ENCODE measurements around the gene SLC7A1. TPM values are rescaled to one million over a fixed set of nuclear protein-coding genes. Genes with fewer than 3 reads are reported as not detected.

SLC7A1 gene
- total and polyA plus RNA-seq, 8 donors, result 5.2 to 143 (median 32.9) TPM

GRCh38 chr13:29502391-29503008, 93.0 kb downstream of the SLC7A1 start:
- TF ChIP-seq CTCF (IDR thresholded peaks at IDR 0.05), result no peak
- Histone ChIP-seq H3K9me3 (no peaks in the 10 kb centered on the region), H3K4me1 (peaks cover 0 to 8% (median 3%) of the 10 kb centered on the region in 3 donors), H3K27me3 (no peaks in the 10 kb centered on the region), H3K36me3 (no peaks in the 10 kb centered on the region), H3K4me3 (no peak overlapping the region), H3K27ac (no peak overlapping the region)
- ATAC-seq (no peak), DNase-seq (no peak), FAIRE-seq (no peak)
- WGBS, 2 donors, result 87 to 89% methylated on average over 12 to 13 of the region's 13 CpGs
- intact Hi-C loops (cut with DNase I), result loop anchor here in 1 of 3 donors (10.0 kb wide), 1 partner anchor 612 kb away; no protein-coding TSS in a partner anchor

GRCh38 chr13:29501674-29502073, 93.8 kb downstream of the SLC7A1 start:
- WGBS, 2 donors, result 83 to 89% methylated on average over 4 of the region's 4 CpGs
- Histone ChIP-seq H3K27me3 (no peaks in the 10 kb centered on the region), H3K4me3 (no peak overlapping the region), H3K36me3 (no peaks in the 10 kb centered on the region), H3K9me3 (no peaks in the 10 kb centered on the region), H3K4me1 (peaks cover 0 to 9% (median 6%) of the 10 kb centered on the region in 3 donors), H3K27ac (no peak overlapping the region)
- FAIRE-seq (no peak), ATAC-seq (no peak), DNase-seq (no peak)
- TF ChIP-seq CTCF (IDR thresholded peaks at IDR 0.05), result no peak
- intact Hi-C loops (cut with DNase I), result loop anchor here in 1 of 3 donors (10.0 kb wide), 1 partner anchor 613 kb away; no protein-coding TSS in a partner anchor

GRCh38 chr13:29500386-29500785, 95.1 kb downstream of the SLC7A1 start:
- Histone ChIP-seq H3K27ac (no peak overlapping the region), H3K4me3 (no peak overlapping the region), H3K36me3 (no peaks in the 10 kb centered on the region), H3K4me1 (peaks cover 0 to 13% (median 6%) of the 10 kb centered on the region in 3 donors), H3K27me3 (no peaks in the 10 kb centered on the region), H3K9me3 (no peaks in the 10 kb centered on the region)
- FAIRE-seq (no peak), DNase-seq (no peak), ATAC-seq (no peak)
- intact Hi-C loops (cut with DNase I), result loop anchor here in 1 of 3 donors (10.0 kb wide), 1 partner anchor 614 kb away; no protein-coding TSS in a partner anchor
- no peak for TF ChIP-seq CTCF (IDR thresholded peaks at IDR 0.05)
- 79 to 80% methylated on average over 7 of the region's 7 CpGs for WGBS, 2 donors

- H3K9me3 ChIP-seq, result no peaks in the 10 kb centered on the region
- 69 to 81% methylated on average over 7 of the region's 7 CpGs for WGBS, 2 donors
- H3K27me3 ChIP-seq, result no peaks in the 10 kb centered on the region
- no peak overlapping the region for H3K27ac ChIP-seq
- FAIRE-seq, result no peak
- intact Hi-C loops (cut with DNase I), result loop anchor here in 1 of 3 donors (10.0 kb wide), 1 partner anchor 615 kb away; no protein-coding TSS in a partner anchor
- no peak for TF ChIP-seq CTCF (IDR thresholded peaks at IDR 0.05)
- H3K4me3 ChIP-seq, result no peak overlapping the region
- DNase-seq, result no peak
- no peaks in the 10 kb centered on the region for H3K36me3 ChIP-seq
- H3K4me1 ChIP-seq, result peaks cover 0 to 13% (median 6%) of the 10 kb centered on the region in 3 donors
- ATAC-seq, result no peak
These were observed 95.9 kb downstream of the SLC7A1 start for GRCh38 chr13:29499506-29500165.
